HepG2 (cell line): ENCODE measurements around the gene NRL. TPM values are rescaled to one million over a fixed set of nuclear protein-coding genes. Genes with fewer than 3 reads are reported as not detected.

Experiments used
- AKAP8 ChIP-seq: sonication (generic); formaldehyde crosslinking; IDR thresholded peaks from 2 replicates; pipeline ENCODE4 v1.5.1; 2020; ENCODE audit warnings: mild to moderate bottlenecking, missing genetic modification reagents
- CAMTA2 ChIP-seq: sonication (generic); formaldehyde crosslinking; IDR thresholded peaks from 2 replicates; pipeline ENCODE4 v1.4.0; 2020; ENCODE audit warnings: mild to moderate bottlenecking, missing genetic modification reagents, borderline replicate concordance
- GATAD2A ChIP-seq: IDR thresholded peaks from 2 replicates; pipeline ENCODE4 v1.6.1; 2016
- POLR2AphosphoS2 ChIP-seq: IDR thresholded peaks from 2 replicates; pipeline ENCODE4 v1.6.1; 2011; ENCODE audit warnings: low read depth, low read length, improper control_type of control experiment
- RBM22 ChIP-seq: fragments of 200-400 bp; formaldehyde crosslinking; optimal IDR thresholded peaks from 2 replicates; pipeline ENCODE3; 2017; ENCODE audit warnings: mild to moderate bottlenecking, low read length, moderate library complexity
- REL ChIP-seq: sonication (generic); formaldehyde crosslinking; conservative IDR thresholded peaks from 2 replicates; pipeline ENCODE4 v1.8.0; 2022; ENCODE audit warnings: mild to moderate bottlenecking, missing genetic modification reagents, moderate library complexity
- ZBTB25 ChIP-seq: IDR thresholded peaks from 2 replicates; pipeline ENCODE4 v1.6.1; 2018; ENCODE audit warnings: missing genetic modification reagents
- ZFP36 ChIP-seq: fragments of 150-350 bp; IDR thresholded peaks from 2 replicates; pipeline ENCODE4 v1.6.1; 2018; ENCODE audit warnings: borderline replicate concordance, low read length, low read depth; ENCODE audit not compliant: partially characterized antibody
- ZFP37 ChIP-seq: sonication (generic); formaldehyde crosslinking; IDR thresholded peaks from 2 replicates; pipeline ENCODE4 v1.4.0; 2020; ENCODE audit warnings: missing genetic modification reagents, borderline replicate concordance
- ZFP82 ChIP-seq: sonication (generic); formaldehyde crosslinking; IDR thresholded peaks from 2 replicates; pipeline ENCODE4 v1.5.1; 2020; ENCODE audit warnings: mild to moderate bottlenecking, missing genetic modification reagents, borderline replicate concordance
- ZHX2 ChIP-seq, 2 experiments: sonication (generic) in 1 of 2; formaldehyde crosslinking in 1 of 2; IDR thresholded peaks; 2 replicates each; pipeline versions ENCODE4 v1.6.1 to v1.9.0; 2014 to 2022; ENCODE audit warnings: antibody characterized with exemption in 1 of 2, borderline replicate concordance in 1 of 2, inconsistent platforms in 1 of 2, low read depth in 1 of 2, missing genetic modification reagents in 1 of 2
- ZNF329 ChIP-seq: sonication (generic); formaldehyde crosslinking; IDR thresholded peaks from 2 replicates; pipeline ENCODE4 v1.9.0; 2021; ENCODE audit warnings: low read depth, mild to moderate bottlenecking, missing genetic modification reagents
- ZNF430 ChIP-seq: sonication (generic); formaldehyde crosslinking; IDR thresholded peaks from 2 replicates; pipeline ENCODE4 v1.9.0; 2021; ENCODE audit warnings: mild to moderate bottlenecking, missing genetic modification reagents
- ZNF441 ChIP-seq: sonication (generic); formaldehyde crosslinking; IDR thresholded peaks from 2 replicates; pipeline ENCODE4 v1.7.0; 2021; ENCODE audit warnings: missing genetic modification reagents, borderline replicate concordance
- ZNF513 ChIP-seq: sonication (generic); formaldehyde crosslinking; conservative IDR thresholded peaks from 2 replicates; pipeline ENCODE4 v1.5.0; 2020; ENCODE audit warnings: missing genetic modification reagents
- ZNF562 ChIP-seq: sonication (generic); formaldehyde crosslinking; IDR thresholded peaks from 2 replicates; pipeline ENCODE4 v1.8.0; 2022; ENCODE audit warnings: missing genetic modification reagents, borderline replicate concordance
- ZNF572 ChIP-seq: sonication (generic); formaldehyde crosslinking; IDR thresholded peaks from 2 replicates; pipeline ENCODE4 v1.5.1; 2020; ENCODE audit warnings: mild to moderate bottlenecking, missing genetic modification reagents
- ZSCAN30 ChIP-seq: sonication (generic); formaldehyde crosslinking; IDR thresholded peaks from 2 replicates; pipeline ENCODE4 v1.5.0; 2020; ENCODE audit warnings: mild to moderate bottlenecking, missing genetic modification reagents
- polyA plus RNA-seq, 8 experiments: library from polyadenylated mRNA; depleted of rRNA in 3 of 8; stranded (reverse) in 7 of 8; unstranded in 1 of 8; fragments of >200 nt; fragmentation: Illumina TruSeq in 4 of 8; extraction: Trizol in 4 of 8; gene quantifications; 2 replicates each; pipeline versions ENCODE4 v1.2.1 to v1.2.3, GENCODE V29; 2011 to 2016; ENCODE audit warnings: low read depth in 4 of 8, missing spikeins in 1 of 8, mixed read lengths in 1 of 8; ENCODE audit not compliant: insufficient read depth in 1 of 8
- total RNA-seq, 5 experiments: library from RNA; depleted of rRNA; stranded (reverse); fragments of >200 nt; fragmentation: Illumina TruSeq; extraction: Trizol; gene quantifications; 2 replicates each; pipeline ENCODE4 v1.2.3, GENCODE V29; 2016; ENCODE audit warnings: low read depth in 1 of 5

Gene NRL
- total and polyA plus RNA-seq, 2 of the 13 experiments (the other 11 are each of a cell fraction or from before 2014, with no cell fraction given) = 2.5 to 4.7 TPM

GRCh38 chr14:24095271-24096068 lies 19.3 kb downstream of the NRL start (continued):
- peak; percentile 99 for TF ChIP-seq ZBTB25 (CRISPR knock-in tag)
- TF ChIP-seq ZSCAN30 (CRISPR knock-in tag) = no peak
- peak; percentile 85 for TF ChIP-seq POLR2AphosphoS2
- peak; percentile 99 for TF ChIP-seq ZFP37 (CRISPR knock-in tag)
- TF ChIP-seq ZNF441 (CRISPR knock-in tag) = peak; percentile 97
- peak; percentile 67; the same call in 1 of the 2 replicates for TF ChIP-seq ZHX2 (IDR thresholded peaks at IDR 0.05; ENCODE audit: low read depth)
- peak; percentile 51; the same call in 1 of the 2 replicates for TF ChIP-seq ZHX2 (CRISPR knock-in tag; IDR thresholded peaks at IDR 0.05; ENCODE audit: borderline replicate concordance)
- no peak for TF ChIP-seq ZFP36
- TF ChIP-seq GATAD2A = peak; percentile 94
- TF ChIP-seq RBM22 = peak; percentile 98
- no peak for TF ChIP-seq REL (CRISPR knock-in tag)
- no peak for TF ChIP-seq ZNF513 (CRISPR knock-in tag)
- TF ChIP-seq ZNF329 (CRISPR knock-in tag) = no peak
- no peak for TF ChIP-seq ZNF562 (CRISPR knock-in tag)
- TF ChIP-seq CAMTA2 = peak; percentile 97
- no peak for TF ChIP-seq ZNF572 (CRISPR knock-in tag)
- TF ChIP-seq ZNF430 (CRISPR knock-in tag) = peak; percentile 100
- no peak for TF ChIP-seq ZFP82 (CRISPR knock-in tag)
- peak; percentile 98 for TF ChIP-seq AKAP8
